Activated CD4-positive, alpha-beta T cell treated with anti-CD3 and anti-CD28 coated beads, Interleukin-2, amount 50 U/mL, for 24 hours (primary cell): ENCODE results near the gene RGS7.
"Not testable (repeated sequence)": the region's sequence is repeated elsewhere in the genome, so short reads cannot be mapped to it uniquely, and the experiment has no call there.

Source experiments
- DNase-seq, 2 donors: peaks; one replicate each; pipeline ENCODE4 v3.0.0-alpha.2; 2020; ENCODE audit warnings: low read depth in 1 of 2, low spot score in 1 of 2

RGS7 gene

GRCh38 chr1:241141646-241142045 is 215.4 kb downstream of the RGS7 start:
- DNase-seq = not testable (repeated sequence)

GRCh38 chr1:241140670-241141069 is 216.3 kb downstream of the RGS7 start:
- no peak for DNase-seq

GRCh38 chr1:241139047-241139446 is 218.0 kb downstream of the RGS7 start:
- DNase-seq = no peak

DNA sequence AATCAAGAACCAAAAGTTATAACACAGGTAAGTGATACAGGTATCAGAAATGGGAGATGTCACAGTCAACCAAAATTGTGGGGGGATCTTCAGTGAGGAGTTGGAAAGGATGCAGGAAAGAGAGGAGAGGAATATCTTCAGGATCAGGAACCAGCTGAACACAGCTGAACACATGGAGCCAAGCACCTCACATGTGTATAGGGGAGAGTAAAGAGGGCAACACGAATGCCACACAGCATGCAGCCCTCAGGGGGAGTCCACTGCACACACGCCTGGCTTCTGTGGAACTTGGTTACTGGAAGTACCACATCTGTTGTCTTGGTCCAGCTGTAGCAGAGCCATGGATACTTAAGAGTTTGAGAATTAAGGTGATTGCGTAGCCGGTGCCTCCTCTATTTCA is 218.8 kb downstream of the RGS7 start:
- no peak for DNase-seq

DNA sequence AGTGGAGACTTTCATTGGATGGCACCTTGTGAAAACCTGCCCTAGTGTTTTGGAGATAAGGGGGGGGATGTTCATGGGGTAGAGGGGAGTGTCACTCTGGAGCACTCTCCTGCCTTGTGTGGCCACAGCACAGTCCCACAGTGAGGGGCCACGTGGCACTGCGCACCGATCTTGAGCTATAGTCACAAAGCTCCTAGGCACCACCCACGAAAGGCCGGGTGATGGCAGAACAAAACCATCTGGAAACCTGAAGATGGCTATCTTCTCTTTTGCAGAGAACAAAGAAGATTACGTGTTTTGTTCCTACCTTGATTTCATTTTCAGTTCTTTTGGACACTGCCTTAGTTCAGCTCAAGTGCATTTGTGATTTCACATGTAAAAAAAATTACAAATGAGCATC is 220.6 kb downstream of the RGS7 start:
- DNase-seq = no peak

GRCh38 chr1:241131636-241132194 is 225.3 kb downstream of the RGS7 start:
- DNase-seq = no peak

- no peak for DNase-seq
Measured at GRCh38 chr1:241130881-241131280, 226.1 kb downstream of the RGS7 start.

GRCh38 chr1:241129207-241129960 is 227.6 kb downstream of the RGS7 start:
- DNase-seq = no peak

DNA sequence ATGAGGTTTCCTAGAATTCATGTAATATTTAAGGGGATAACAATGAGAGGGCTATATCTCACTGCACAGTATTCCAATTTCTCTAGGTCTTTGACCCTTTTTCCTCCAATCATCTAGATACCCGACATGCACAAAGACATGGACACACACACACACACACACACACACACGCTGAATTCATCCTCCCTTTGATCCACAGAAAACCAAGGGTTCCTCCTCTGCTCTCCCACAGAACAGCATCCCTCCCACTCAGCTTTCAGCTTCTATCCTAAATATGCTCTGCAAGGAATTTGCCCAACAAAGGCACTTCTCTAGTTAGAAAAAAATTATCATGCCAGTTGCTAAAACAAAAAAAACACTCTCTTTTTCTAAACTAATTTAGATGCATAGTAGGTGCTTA is 231.7 kb downstream of the RGS7 start:
- no peak for DNase-seq

DNA sequence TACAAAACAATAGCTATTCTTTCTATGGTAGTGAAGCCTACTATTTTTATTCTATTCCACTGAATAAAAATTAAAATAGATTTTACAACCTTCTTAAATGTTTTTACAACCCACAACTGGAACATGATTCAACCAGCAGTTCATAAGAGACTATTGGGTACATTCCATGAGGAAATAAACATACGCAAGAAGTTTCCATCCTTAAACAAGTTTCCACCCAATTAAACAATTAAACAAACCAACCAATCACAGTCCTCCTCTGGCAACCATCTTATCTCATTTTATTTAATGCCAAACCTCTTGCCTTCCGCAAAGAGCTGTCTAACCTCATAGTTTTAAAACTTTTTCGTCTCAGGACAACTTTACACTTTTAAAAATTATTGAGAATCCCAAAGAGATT is 239.0 kb downstream of the RGS7 start:
- no peak for DNase-seq

- no peak for DNase-seq
Measured at GRCh38 chr1:241115784-241116183, 241.2 kb downstream of the RGS7 start.

- DNase-seq = no peak
Measured at GRCh38 chr1:241114699-241115233, 242.2 kb downstream of the RGS7 start.

DNA sequence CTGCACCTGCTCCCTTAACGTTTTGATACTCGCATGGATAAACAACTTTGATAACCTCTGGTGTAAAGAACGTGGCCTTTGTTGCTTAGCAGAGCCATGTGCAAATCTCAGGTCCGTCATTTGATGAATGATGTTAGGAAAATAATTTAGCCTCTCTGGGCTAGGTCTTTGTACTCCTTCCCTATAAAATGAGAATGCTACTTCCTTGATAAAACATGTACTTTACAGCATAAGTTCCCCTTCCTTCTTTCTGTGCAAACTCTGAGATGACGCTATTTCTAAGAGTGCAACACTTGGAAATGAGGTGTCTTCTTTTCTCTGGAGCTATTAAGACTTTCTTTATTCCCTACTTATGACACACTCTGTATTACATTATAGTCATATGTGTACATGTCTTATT is 243.4 kb downstream of the RGS7 start:
- DNase-seq = no peak

DNA sequence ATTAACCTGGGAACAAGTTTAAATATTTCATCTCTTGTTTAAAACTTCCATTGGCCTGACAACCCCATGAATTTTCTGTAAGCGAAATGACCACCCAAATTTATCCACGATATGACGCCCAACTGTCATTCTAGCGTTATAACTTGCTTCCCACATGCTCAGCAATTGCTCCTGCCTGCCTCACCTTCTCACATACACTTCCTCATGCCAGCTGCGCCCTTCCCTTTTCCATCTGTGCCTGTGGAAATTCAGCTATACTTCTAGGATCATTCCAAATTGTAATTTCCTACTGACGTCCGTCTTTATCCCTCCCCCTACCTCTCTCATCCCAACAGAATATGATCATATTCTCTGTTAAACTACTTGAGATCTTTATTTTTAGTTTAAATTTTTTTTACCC is 248.0 kb downstream of the RGS7 start:
- DNase-seq = no peak

GRCh38 chr1:241105147-241105546 is 251.9 kb downstream of the RGS7 start:
- no peak for DNase-seq

- no peak for DNase-seq
Measured at GRCh38 chr1:241102664-241103063, 254.3 kb downstream of the RGS7 start.

GRCh38 chr1:241101622-241102021 is 255.4 kb downstream of the RGS7 start:
- no peak for DNase-seq

DNA sequence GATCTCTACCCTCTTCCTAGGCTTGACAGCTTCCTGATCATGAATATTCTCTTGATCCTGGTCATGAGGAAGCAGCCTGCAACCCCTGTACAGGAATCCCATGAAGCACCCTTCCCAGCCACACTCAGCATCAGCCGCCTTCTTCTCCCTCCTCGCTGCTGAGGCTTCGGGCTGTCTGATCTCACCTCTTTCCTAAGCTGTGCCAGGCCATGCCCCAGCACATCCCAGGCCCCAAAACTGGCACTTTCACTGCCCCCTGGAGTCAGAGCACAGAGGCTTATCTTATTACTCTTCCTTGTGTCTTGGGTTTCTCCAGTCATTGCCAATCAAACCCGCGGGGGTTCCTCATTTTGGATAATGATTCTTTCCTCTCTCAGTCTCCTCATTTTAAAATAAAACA is 259.5 kb downstream of the RGS7 start:
- DNase-seq = no peak

DNA sequence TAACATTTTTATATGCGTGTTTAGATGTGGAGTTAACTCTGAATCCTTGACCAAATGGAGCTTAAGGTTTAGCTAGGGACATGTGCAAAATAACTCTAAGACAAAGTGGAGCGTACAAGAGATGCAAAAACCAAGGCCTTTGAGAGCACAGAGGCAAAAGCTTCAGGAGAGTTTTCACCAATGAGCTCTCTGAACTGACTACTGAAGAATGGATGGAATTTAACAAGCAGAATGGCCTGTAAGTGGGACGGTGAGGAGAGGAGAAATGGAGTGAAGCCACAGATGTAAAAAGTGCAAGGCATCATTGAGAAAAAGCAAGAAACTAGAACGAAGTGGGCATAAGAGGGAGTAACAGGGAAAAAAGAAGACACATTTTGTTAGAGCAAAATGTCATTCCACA is 260.0 kb downstream of the RGS7 start:
- DNase-seq = no peak

- DNase-seq = no peak
Measured at GRCh38 chr1:241095847-241096246, 261.2 kb downstream of the RGS7 start.

DNA sequence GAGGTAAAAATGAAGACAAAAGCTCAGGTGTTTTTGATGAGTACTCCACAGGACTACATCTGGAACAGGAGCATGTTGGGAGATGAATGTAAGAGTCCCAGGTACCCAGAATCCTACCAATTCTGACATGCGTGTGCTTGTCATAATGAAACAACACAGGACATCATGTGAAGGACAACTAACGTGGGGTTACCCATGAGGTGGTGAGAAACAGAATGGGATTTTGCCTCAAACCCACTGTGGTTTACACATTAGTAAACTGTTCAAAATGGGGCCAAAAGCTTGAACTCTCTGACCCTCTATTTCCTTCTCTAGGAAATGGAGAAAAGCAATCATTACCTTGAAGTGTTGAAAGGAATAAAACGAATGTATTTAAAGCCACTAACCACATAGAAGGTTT is 266.2 kb downstream of the RGS7 start:
- DNase-seq = no peak

DNA sequence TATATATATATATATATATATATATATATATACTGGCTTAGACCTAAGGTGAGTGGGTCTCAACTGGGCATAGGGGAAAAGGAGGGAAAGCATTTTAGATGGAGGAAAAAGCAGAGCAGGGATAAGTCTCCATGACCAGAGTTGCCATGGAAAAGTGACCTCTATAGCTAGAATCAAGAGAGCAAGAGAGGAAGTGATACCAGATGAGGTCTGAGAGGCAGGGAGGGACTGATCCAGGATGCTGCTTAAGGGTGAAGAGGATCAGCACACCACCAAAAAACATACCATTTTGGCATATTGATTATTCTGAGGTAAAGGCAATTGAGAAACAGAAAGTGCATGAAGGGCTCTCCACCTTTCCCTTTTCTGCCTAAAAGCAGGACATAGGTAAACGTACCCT is 267.9 kb downstream of the RGS7 start:
- DNase-seq = not testable (repeated sequence)

- not testable (repeated sequence) for DNase-seq
Measured at GRCh38 chr1:241088075-241088474, 268.9 kb downstream of the RGS7 start.
